Suppressor macrophage treated with lipopolysaccharide for 1 hour (primary cell): ENCODE results near the gene WRNIP1.

Source experiments
- DNase-seq, 3 donors: peaks; one replicate each; pipeline ENCODE4 v3.0.0-alpha.2; 2020 to 2022

The WRNIP1 gene

GRCh38 chr6:2741756-2742155 is 23.4 kb upstream of the WRNIP1 start:
- no peak for DNase-seq

GRCh38 chr6:2743280-2744208 is 21.6 kb upstream of the WRNIP1 start:
- DNase-seq = no peak

- DNase-seq = no peak
These were observed 20.9 kb upstream of the WRNIP1 start for GRCh38 chr6:2744209-2744771.

GRCh38 chr6:2744778-2745177 is 20.4 kb upstream of the WRNIP1 start:
- no peak for DNase-seq

GRCh38 chr6:2745246-2745645 is 19.9 kb upstream of the WRNIP1 start:
- DNase-seq = peak in 2 of 3 donors; percentile 39 to 49

- no peak for DNase-seq
These were observed 18.6 kb upstream of the WRNIP1 start for GRCh38 chr6:2746557-2747061.

GRCh38 chr6:2748183-2748582 is 17.0 kb upstream of the WRNIP1 start:
- DNase-seq = no peak

- DNase-seq = peak; percentile 82 to 85 (median 83)
These were observed 15.1 kb upstream of the WRNIP1 start for GRCh38 chr6:2749969-2750600.

GRCh38 chr6:2750832-2751231 is 14.4 kb upstream of the WRNIP1 start, which contains the start of gene MYLK4:
Gene MYLK4, minus strand, starts transcription at chr6:2750922. Its CDS starts 1,628 bp downstream, at chr6:2749294.
- no peak for DNase-seq

GRCh38 chr6:2751871-2752270 is 13.3 kb upstream of the WRNIP1 start:
- DNase-seq = peak in 2 of 3 donors; percentile 32 to 36

- no peak for DNase-seq
These were observed 12.6 kb upstream of the WRNIP1 start for GRCh38 chr6:2752477-2753109.

GRCh38 chr6:2753110-2753489 is 12.1 kb upstream of the WRNIP1 start:
- no peak for DNase-seq

GRCh38 chr6:2753743-2754142 is 11.4 kb upstream of the WRNIP1 start:
- no peak for DNase-seq

GRCh38 chr6:2754393-2754792 is 10.8 kb upstream of the WRNIP1 start:
- DNase-seq = no peak

- no peak for DNase-seq
These were observed 10.3 kb upstream of the WRNIP1 start for GRCh38 chr6:2754911-2755310.

GRCh38 chr6:2755456-2755855 is 9.7 kb upstream of the WRNIP1 start:
- no peak for DNase-seq

- peak; percentile 57 to 73 (median 72) for DNase-seq
These were observed 9.0 kb upstream of the WRNIP1 start for GRCh38 chr6:2756241-2756640.

GRCh38 chr6:2756687-2757224 is 8.4 kb upstream of the WRNIP1 start:
- no peak for DNase-seq

GRCh38 chr6:2758980-2759379 is 6.2 kb upstream of the WRNIP1 start:
- no peak for DNase-seq

- peak; percentile 39 to 56 (median 52) for DNase-seq
These were observed 4.0 kb upstream of the WRNIP1 start for GRCh38 chr6:2760882-2761842.

GRCh38 chr6:2762868-2763267 is 2.3 kb upstream of the WRNIP1 start:
- peak in 1 of 3 donors; percentile 30 for DNase-seq
